Muscle of leg (tissue), 11 donors: Measurements from ENCODE around the gene MYOF. TPM values are rescaled to one million over a fixed set of nuclear protein-coding genes. Genes with fewer than 3 reads are reported as not detected.

Experiments used
- DNase-seq: peaks from one replicate; pipeline ENCODE4 v3.0.0; 2013
- H3K27ac ChIP-seq: one replicate; pipeline ENCODE4 v1.5.1; 2013; ENCODE audit warnings: mild to moderate bottlenecking, low read length, control low read depth
- H3K27me3 ChIP-seq: one replicate; pipeline ENCODE4 v1.6.1; 2013; ENCODE audit warnings: low read length; ENCODE audit not compliant: control insufficient read depth, insufficient read depth
- H3K36me3 ChIP-seq: one replicate; pipeline ENCODE4 v1.6.1; 2013; ENCODE audit warnings: low read length; ENCODE audit not compliant: control insufficient read depth, insufficient read depth
- H3K4me1 ChIP-seq: one replicate; pipeline ENCODE4 v1.6.1; 2013; ENCODE audit warnings: low read length; ENCODE audit not compliant: control insufficient read depth, insufficient read depth
- H3K4me3 ChIP-seq: one replicate; pipeline ENCODE4 v1.5.1; 2013; ENCODE audit warnings: low read length, control low read depth
- H3K9me3 ChIP-seq: replicated peaks from 2 replicates; pipeline ENCODE4 v1.6.1; 2013; ENCODE audit warnings: low read depth, low read length; ENCODE audit not compliant: control insufficient read depth
- WGBS: methylation state at CpG from one replicate; pipeline ENCODE4 v1.1.5; 2013; ENCODE audit warnings: missing lambda C conversion rate; ENCODE audit not compliant: insufficient coverage; 5-methylcytosine and 5-hydroxymethylcytosine counted together
- polyA plus RNA-seq, 8 donors: library from polyadenylated mRNA; unstranded; fragments of 120-200 nt; gene quantifications; one replicate each; pipeline versions ENCODE4 v1.2.1 to v1.2.3, GENCODE V29; 2013; ENCODE audit warnings: inconsistent platforms in 1 of 8, low replicate concordance in 1 of 8; ENCODE audit not compliant: insufficient read length in 8 of 8, insufficient read depth in 1 of 8
- total RNA-seq: library from RNA; stranded (reverse); fragments of 120-200 nt; gene quantifications from one replicate; pipeline ENCODE4 v1.2.4, GENCODE V29; 2013

Gene MYOF
- total and polyA plus RNA-seq, 9 donors = 37.6 to 85.0 (median 55.2) TPM

DNA sequence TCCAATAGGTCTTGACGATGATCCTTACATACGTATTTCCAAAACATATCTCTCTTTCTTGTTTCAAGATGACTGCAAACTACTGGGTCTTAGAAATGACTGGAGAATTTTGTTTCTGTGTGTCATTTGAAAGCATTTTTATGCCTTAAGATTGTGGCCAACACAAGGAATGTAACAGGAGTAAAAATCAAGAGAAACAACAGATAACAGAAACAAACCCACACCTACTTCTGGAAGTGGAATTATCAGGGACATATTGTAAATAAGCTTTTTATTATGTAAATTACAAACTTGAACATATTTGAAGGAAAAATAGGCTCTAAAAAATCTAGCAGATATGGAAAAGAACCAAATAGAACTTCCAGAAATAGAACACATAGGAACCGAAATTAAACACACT, 212.9 kb downstream of the MYOF start:
- Histone ChIP-seq H3K36me3 (no peaks in the 10 kb centered on the region), H3K9me3 (no peaks in the 10 kb centered on the region), H3K27me3 (peaks cover 2% of the 10 kb centered on the region), H3K4me1 (no peaks in the 10 kb centered on the region), H3K4me3 (no peak overlapping the region), H3K27ac (no peak overlapping the region)
- DNase-seq = no peak
- no CpG with 5 or more reads among the region's 3 CpGs for WGBS

DNA sequence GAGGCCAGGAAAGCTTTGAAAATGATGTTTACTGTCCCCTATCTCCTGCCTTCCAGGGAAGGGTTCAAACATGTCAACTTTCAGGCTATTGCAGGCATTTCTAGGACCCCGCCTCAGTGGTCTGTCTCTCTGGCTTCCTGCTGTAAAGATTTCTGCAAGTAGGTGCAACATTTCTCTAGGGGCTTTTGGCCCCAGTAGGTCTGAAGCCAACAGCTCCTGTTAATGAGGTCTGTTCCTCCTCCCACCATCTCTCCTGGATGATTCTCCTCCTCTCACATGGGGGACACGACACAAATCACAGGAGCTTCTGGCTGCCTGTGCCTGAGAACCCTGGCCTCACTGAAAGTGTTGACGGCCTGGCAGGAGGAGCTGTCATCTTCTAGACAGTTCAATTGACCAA, 214.1 kb downstream of the MYOF start:
- Histone ChIP-seq H3K27me3 (peaks cover 2% of the 10 kb centered on the region), H3K9me3 (no peaks in the 10 kb centered on the region), H3K4me1 (no peaks in the 10 kb centered on the region), H3K36me3 (no peaks in the 10 kb centered on the region), H3K4me3 (no peak overlapping the region), H3K27ac (no peak overlapping the region)
- WGBS = 36% methylated on average over 2 of the region's 3 CpGs
- DNase-seq = no peak

DNA sequence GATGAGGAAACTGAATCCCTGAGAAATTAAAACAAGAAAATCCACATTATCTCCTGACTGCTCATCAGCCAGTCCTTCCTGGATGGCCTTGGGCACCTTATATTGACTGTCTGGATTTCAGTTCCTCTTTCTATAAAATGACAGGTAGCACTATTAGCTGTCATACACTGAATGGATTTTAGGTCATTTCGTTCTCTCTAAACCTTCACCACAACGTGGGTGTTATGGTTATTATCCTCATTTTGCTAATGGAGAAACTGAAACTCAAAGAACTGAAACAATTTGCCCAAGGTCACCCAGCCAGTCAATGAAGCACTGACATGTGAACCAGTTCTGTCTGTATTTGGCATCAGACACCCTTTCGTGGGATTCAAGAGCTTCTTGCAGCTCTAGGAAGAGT, 214.6 kb downstream of the MYOF start:
- no peak overlapping the region for H3K4me3 ChIP-seq
- H3K9me3 ChIP-seq = no peaks in the 10 kb centered on the region
- no peaks in the 10 kb centered on the region for H3K4me1 ChIP-seq
- peaks cover 2% of the 10 kb centered on the region for H3K27me3 ChIP-seq
- no peak for DNase-seq
- no peaks in the 10 kb centered on the region for H3K36me3 ChIP-seq
- WGBS = 50% methylated on average over 1 of the region's 3 CpGs
- no peak overlapping the region for H3K27ac ChIP-seq

DNA sequence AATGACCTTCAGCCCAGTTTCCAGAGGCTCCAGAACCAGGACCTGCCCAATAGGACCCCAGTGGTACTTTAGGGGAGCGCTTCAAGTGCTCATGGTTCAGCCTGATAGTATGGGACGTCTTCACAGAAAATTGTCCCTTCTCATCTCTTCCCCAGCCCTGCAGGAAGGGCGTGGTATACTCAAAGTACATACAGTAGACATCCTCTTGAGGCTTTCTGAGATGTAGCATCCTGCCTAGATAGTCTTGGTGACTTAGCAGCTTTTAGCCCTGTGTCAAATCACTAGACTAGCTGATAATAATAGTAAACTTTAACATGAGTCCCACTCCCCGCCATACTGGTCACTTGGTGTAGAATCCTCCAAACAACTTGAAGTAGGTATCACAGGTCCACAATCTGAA, 215.3 kb downstream of the MYOF start:
- H3K9me3 ChIP-seq = no peaks in the 10 kb centered on the region
- DNase-seq = no peak
- peaks cover 2% of the 10 kb centered on the region for H3K27me3 ChIP-seq
- H3K36me3 ChIP-seq = no peaks in the 10 kb centered on the region
- 71% methylated on average over 2 of the region's 4 CpGs for WGBS
- H3K4me3 ChIP-seq = no peak overlapping the region
- H3K4me1 ChIP-seq = no peaks in the 10 kb centered on the region
- H3K27ac ChIP-seq = no peak overlapping the region

DNA sequence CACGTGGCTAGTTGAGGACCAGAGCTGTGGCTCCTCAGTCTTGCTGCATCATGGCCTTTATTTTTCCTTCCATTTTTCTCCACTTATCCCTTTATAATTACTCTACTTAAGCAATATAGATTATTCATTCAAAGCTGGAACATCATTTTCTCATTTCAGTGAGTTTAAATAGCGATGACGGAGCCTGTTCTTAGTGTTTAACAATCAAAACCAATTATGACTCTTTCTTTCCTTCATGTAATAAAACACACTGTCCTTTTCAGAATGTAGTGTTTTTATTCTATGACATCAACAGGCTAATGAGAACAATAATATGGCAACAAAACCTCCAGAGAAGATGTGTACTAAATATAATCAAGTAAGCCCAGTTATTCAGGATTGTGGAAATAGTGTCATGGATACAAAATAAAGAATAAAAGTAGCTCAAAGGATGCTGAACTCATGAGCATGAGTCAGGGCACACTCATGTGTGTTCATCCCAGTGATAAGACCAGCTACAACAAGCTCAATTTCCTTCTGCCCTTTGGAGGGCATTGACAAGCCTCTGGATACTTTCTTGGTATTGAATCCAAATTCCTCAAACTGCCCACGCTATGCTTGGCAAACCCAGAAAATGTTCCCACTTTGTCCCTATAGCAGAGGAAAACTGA, 220.0 kb downstream of the MYOF start:
- 100% methylated on average over 2 of the region's 4 CpGs for WGBS
- H3K27me3 ChIP-seq = no peaks in the 10 kb centered on the region
- H3K9me3 ChIP-seq = no peaks in the 10 kb centered on the region
- no peaks in the 10 kb centered on the region for H3K36me3 ChIP-seq
- no peak overlapping the region for H3K27ac ChIP-seq
- DNase-seq = no peak
- no peaks in the 10 kb centered on the region for H3K4me1 ChIP-seq
- H3K4me3 ChIP-seq = no peak overlapping the region

DNA sequence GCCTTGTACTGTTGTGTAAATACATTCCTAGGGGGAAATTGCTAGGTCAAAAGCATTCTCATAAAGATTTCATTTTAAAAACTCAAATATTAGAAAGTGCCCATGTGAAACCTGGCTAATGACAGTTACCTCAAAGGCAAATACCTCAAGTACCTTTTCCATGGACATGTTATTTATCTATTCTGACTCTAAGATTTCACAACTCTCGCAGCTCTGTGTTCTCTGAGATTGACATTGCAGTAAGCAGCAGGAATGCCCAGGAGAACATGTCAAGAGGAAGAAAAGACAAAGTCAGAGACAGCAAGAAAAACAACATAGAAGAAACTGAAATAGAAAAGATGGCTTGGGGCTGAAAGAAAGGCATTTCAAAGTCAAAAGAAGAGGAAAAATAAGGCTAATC, 221.0 kb downstream of the MYOF start:
- Histone ChIP-seq H3K27ac (no peak overlapping the region), H3K27me3 (no peaks in the 10 kb centered on the region), H3K9me3 (no peaks in the 10 kb centered on the region), H3K36me3 (no peaks in the 10 kb centered on the region), H3K4me1 (no peaks in the 10 kb centered on the region), H3K4me3 (no peak overlapping the region)
- WGBS = no CpG with 5 or more reads among the region's 1 CpG
- DNase-seq = no peak

DNA sequence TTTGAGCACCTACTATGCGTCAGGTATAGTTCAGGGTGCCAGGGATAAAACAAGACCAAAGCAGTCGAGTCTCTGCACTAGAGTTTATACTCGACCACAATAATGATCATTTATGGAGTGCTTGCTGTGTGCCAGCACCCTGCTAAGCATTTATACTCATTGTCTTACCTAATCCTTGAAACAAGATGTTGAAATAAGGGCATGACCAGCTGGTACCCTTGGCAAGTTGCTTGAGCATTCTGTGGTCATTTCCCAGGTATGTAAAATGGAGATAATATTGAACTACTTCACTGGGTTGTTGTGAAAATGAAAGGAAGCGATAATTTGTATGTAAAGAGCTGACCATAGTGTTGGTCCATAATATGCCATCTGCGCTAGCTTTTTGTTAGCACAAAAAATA, 223.0 kb downstream of the MYOF start:
- WGBS = 94% methylated on average over 3 of the region's 5 CpGs
- H3K27ac ChIP-seq = no peak overlapping the region
- H3K4me3 ChIP-seq = no peak overlapping the region
- no peaks in the 10 kb centered on the region for H3K9me3 ChIP-seq
- DNase-seq = no peak
- no peaks in the 10 kb centered on the region for H3K27me3 ChIP-seq
- H3K36me3 ChIP-seq = no peaks in the 10 kb centered on the region
- peaks cover 3% of the 10 kb centered on the region for H3K4me1 ChIP-seq

Other genes starting within 250 kb of the MYOF start
- 7.0 TPM for gene CEP55, start 14.3 kb upstream of the MYOF start, total RNA-seq
- gene CEP55, start 14.3 kb upstream of the MYOF start, polyA plus RNA-seq = 10 to 100 TPM in 4 of 8 donors, 1 to 10 TPM in 4; 7.9 to 14.1 (median 9.6) TPM
- not detected for gene FFAR4, start 84.3 kb upstream of the MYOF start, total RNA-seq
- under 1 TPM in 3 of 8 donors, not detected in 5; 0.02 to 0.05 (median 0.04) TPM for gene FFAR4, start 84.3 kb upstream of the MYOF start, polyA plus RNA-seq
- gene RBP4, start 118.9 kb upstream of the MYOF start, total RNA-seq = 2.0 TPM
- gene RBP4, start 118.9 kb upstream of the MYOF start, polyA plus RNA-seq = 1 to 10 TPM in 4 of 8 donors, under 1 TPM in 4; 0.42 to 6.4 (median 1.9) TPM
- not detected for gene PDE6C, start 130.2 kb upstream of the MYOF start, total RNA-seq
- 1 to 10 TPM in 3 of 8 donors, under 1 TPM in 5; 0.06 to 2.1 (median 0.75) TPM for gene PDE6C, start 130.2 kb upstream of the MYOF start, polyA plus RNA-seq
- 11.8 TPM for gene FRA10AC1, start 220.3 kb upstream of the MYOF start, total RNA-seq
- 10 to 100 TPM; 18.1 to 38.7 (median 29.0) TPM for gene FRA10AC1, start 220.3 kb upstream of the MYOF start, polyA plus RNA-seq